ENCODE results near the gene MYBBP1A.

The MYBBP1A gene

GRCh38 chr17:4534928-4535666 lies 20.1 kb downstream of the MYBBP1A start:
- DNase-seq (ENCODE audit: low read depth): no peak

- no peak for DNase-seq (ENCODE audit: low read depth)
Observed at GRCh38 chr17:4534515-4534914, 20.7 kb downstream of the MYBBP1A start.

- peak; percentile 21 for DNase-seq (ENCODE audit: low read depth)
Observed at GRCh38 chr17:4533523-4534504, 21.4 kb downstream of the MYBBP1A start.

- DNase-seq (ENCODE audit: low read depth): no peak
Observed at GRCh38 chr17:4532860-4533522, 22.2 kb downstream of the MYBBP1A start.

GRCh38 chr17:4531988-4532736 lies 23.0 kb downstream of the MYBBP1A start:
- no peak for DNase-seq (ENCODE audit: low read depth)

- no peak for DNase-seq (ENCODE audit: low read depth)
Observed at GRCh38 chr17:4530799-4531730, 24.1 kb downstream of the MYBBP1A start.

GRCh38 chr17:4529533-4530152 lies 25.5 kb downstream of the MYBBP1A start:
- DNase-seq (ENCODE audit: low read depth): no peak

GRCh38 chr17:4527566-4528125 lies 27.5 kb downstream of the MYBBP1A start:
- DNase-seq (ENCODE audit: low read depth): no peak

- no peak for DNase-seq (ENCODE audit: low read depth)
Observed at GRCh38 chr17:4527134-4527533, 28.1 kb downstream of the MYBBP1A start.

- no peak for DNase-seq (ENCODE audit: low read depth)
Observed at GRCh38 chr17:4525691-4526397, 29.3 kb downstream of the MYBBP1A start.

- no peak for DNase-seq (ENCODE audit: low read depth)
Observed at GRCh38 chr17:4523946-4524345, 31.2 kb downstream of the MYBBP1A start.

- no peak for DNase-seq (ENCODE audit: low read depth)
Observed at GRCh38 chr17:4522661-4523060, 32.5 kb downstream of the MYBBP1A start.

- DNase-seq (ENCODE audit: low read depth): no peak
Observed at GRCh38 chr17:4520894-4521600, 34.1 kb downstream of the MYBBP1A start.

- no peak for DNase-seq (ENCODE audit: low read depth)
Observed at GRCh38 chr17:4520060-4520893, 34.9 kb downstream of the MYBBP1A start.

- DNase-seq (ENCODE audit: low read depth): no peak
Observed at GRCh38 chr17:4519361-4519788, 35.8 kb downstream of the MYBBP1A start.

- DNase-seq (ENCODE audit: low read depth): no peak
Observed at GRCh38 chr17:4518901-4519300, 36.3 kb downstream of the MYBBP1A start.

GRCh38 chr17:4516735-4517134 lies 38.4 kb downstream of the MYBBP1A start:
- DNase-seq (ENCODE audit: low read depth): no peak

GRCh38 chr17:4515501-4515900 lies 39.7 kb downstream of the MYBBP1A start:
- DNase-seq (ENCODE audit: low read depth): no peak

Measured in ELR (cell line).